Activated naive CD4-positive, alpha-beta T cell treated with anti-CD3 and anti-CD28 coated beads, Interleukin-2, amount 50 U/mL, for 72 hours (primary cell): ENCODE data around the gene PXN. TPM values are rescaled to one million over a fixed set of nuclear protein-coding genes. Genes with fewer than 3 reads are reported as not detected.
"Not testable (repeated sequence)": the region's sequence is repeated elsewhere in the genome, so short reads cannot be mapped to it uniquely, and the experiment has no call there.

Experiments
- ATAC-seq, 2 donors: fragments of 150-1000 bp; cut with Tn5 transposase; 2 replicates each; pipeline ENCODE4 v1.10.0; 2021; ENCODE audit warnings: mild to moderate bottlenecking in 2 of 2, moderate library complexity in 2 of 2
- DNase-seq, 2 donors: peaks; one replicate each; pipeline ENCODE4 v3.0.0; 2021 to 2022; ENCODE audit warnings: low spot score in 2 of 2
- H3K27ac Mint-ChIP-seq, 2 donors: one replicate each; pipeline ENCODE4 v1.8.0; 2022; ENCODE audit warnings: mild to moderate bottlenecking in 2 of 2, mixed read lengths in 2 of 2
- H3K36me3 Mint-ChIP-seq, 2 donors: one replicate each; pipeline ENCODE4 v1.8.0; 2022; ENCODE audit warnings: mixed read lengths in 2 of 2
- H3K9me3 Mint-ChIP-seq, 2 donors: one replicate each; pipeline ENCODE4 v1.8.0; 2022; ENCODE audit warnings: mixed read lengths in 2 of 2
- total RNA-seq, 2 donors: library from RNA; stranded (reverse); gene quantifications; one replicate each; pipeline ENCODE4 v1.2.3, GENCODE V29; 2022

Gene PXN
- total RNA-seq, 2 donors from 2014 or later, result 49.8 to 66.8 TPM

- H3K36me3 Mint-ChIP-seq, result peaks cover 0 to 11% of the 10 kb centered on the region in 2 donors
- H3K27ac Mint-ChIP-seq, result peak overlapping the region; percentile 59 to 85
- H3K9me3 Mint-ChIP-seq, result no peaks in the 10 kb centered on the region
- no peak for ATAC-seq
- no peak for DNase-seq
These were observed 15.4 kb downstream of the PXN start for GRCh38 chr12:120249875-120250795.

- no peak for ATAC-seq
- Mint-ChIP-seq H3K36me3 (peaks cover 0 to 5% of the 10 kb centered on the region in 2 donors), H3K27ac (peak overlapping the region; percentile 52 to 85), H3K9me3 (no peaks in the 10 kb centered on the region)
- no peak for DNase-seq
These were observed 16.2 kb downstream of the PXN start for GRCh38 chr12:120249266-120249874.

GRCh38 chr12:120247621-120248030, 17.9 kb downstream of the PXN start:
- ATAC-seq, result no peak

GRCh38 chr12:120247183-120247582, 18.3 kb downstream of the PXN start:
- Mint-ChIP-seq H3K36me3 (peaks cover 0 to 5% of the 10 kb centered on the region in 2 donors), H3K9me3 (no peaks in the 10 kb centered on the region), H3K27ac (no peak overlapping the region)
- DNase-seq, result no peak
- no peak for ATAC-seq

More at GRCh38 chr12:120247621-120248030, 17.9 kb downstream of the PXN start:
- Mint-ChIP-seq H3K9me3 (no peaks in the 10 kb centered on the region), H3K36me3 (peaks cover 0 to 5% of the 10 kb centered on the region in 2 donors), H3K27ac (no peak overlapping the region)
- DNase-seq, result no peak

- DNase-seq, H3K27ac Mint-ChIP-seq, H3K9me3 Mint-ChIP-seq, ATAC-seq, H3K36me3 Mint-ChIP-seq: not testable (repeated sequence)
These were observed 18.8 kb downstream of the PXN start for GRCh38 chr12:120246705-120247104.

- ATAC-seq (no peak), DNase-seq (no peak)
- Mint-ChIP-seq H3K27ac (no peak overlapping the region), H3K36me3 (no peaks in the 10 kb centered on the region), H3K9me3 (no peaks in the 10 kb centered on the region)
These were observed 22.4 kb downstream of the PXN start for GRCh38 chr12:120242971-120243699.

- no peaks in the 10 kb centered on the region for H3K36me3 Mint-ChIP-seq
- no peak overlapping the region for H3K27ac Mint-ChIP-seq
- ATAC-seq (no peak), DNase-seq (no peak)
- H3K9me3 Mint-ChIP-seq, result no peaks in the 10 kb centered on the region
These were observed 23.2 kb downstream of the PXN start for GRCh38 chr12:120242275-120242799.

GRCh38 chr12:120241561-120242274, 23.8 kb downstream of the PXN start:
- Mint-ChIP-seq H3K36me3 (no peaks in the 10 kb centered on the region), H3K9me3 (no peaks in the 10 kb centered on the region), H3K27ac (peak overlapping the region; percentile 22 to 49)
- DNase-seq (no peak), ATAC-seq (no peak)

GRCh38 chr12:120240495-120240833, 25.1 kb downstream of the PXN start:
- H3K27ac Mint-ChIP-seq, result no peak overlapping the region

GRCh38 chr12:120239776-120240494, 25.6 kb downstream of the PXN start:
- ATAC-seq (no peak), DNase-seq (no peak)
- no peaks in the 10 kb centered on the region for H3K36me3 Mint-ChIP-seq
- no peak overlapping the region for H3K27ac Mint-ChIP-seq
- no peaks in the 10 kb centered on the region for H3K9me3 Mint-ChIP-seq

More at GRCh38 chr12:120240495-120240833, 25.1 kb downstream of the PXN start:
- H3K9me3 Mint-ChIP-seq, result no peaks in the 10 kb centered on the region
- no peak for ATAC-seq
- H3K36me3 Mint-ChIP-seq, result no peaks in the 10 kb centered on the region
- DNase-seq, result no peak

- no peak for DNase-seq
- no peaks in the 10 kb centered on the region for H3K9me3 Mint-ChIP-seq
- no peaks in the 10 kb centered on the region for H3K36me3 Mint-ChIP-seq
- ATAC-seq, result no peak
- no peak overlapping the region for H3K27ac Mint-ChIP-seq
These were observed 26.6 kb downstream of the PXN start for GRCh38 chr12:120238839-120239445.

GRCh38 chr12:120238217-120238616, 27.3 kb downstream of the PXN start:
- Mint-ChIP-seq H3K36me3 (no peaks in the 10 kb centered on the region), H3K9me3 (no peaks in the 10 kb centered on the region), H3K27ac (peak overlapping the region; percentile 68 to 69)
- no peak for ATAC-seq
- no peak for DNase-seq

- no peak for DNase-seq
- H3K36me3 Mint-ChIP-seq, result no peaks in the 10 kb centered on the region
- ATAC-seq, result no peak
- H3K27ac Mint-ChIP-seq, result peak overlapping the region in 1 of 2 donors; percentile 69
- no peaks in the 10 kb centered on the region for H3K9me3 Mint-ChIP-seq
These were observed 28.0 kb downstream of the PXN start for GRCh38 chr12:120237360-120238171.

- not testable (repeated sequence) for H3K9me3 Mint-ChIP-seq, DNase-seq, H3K27ac Mint-ChIP-seq, H3K36me3 Mint-ChIP-seq, ATAC-seq
These were observed 28.7 kb downstream of the PXN start for GRCh38 chr12:120236809-120237208.
